DMS 273 (cell line): ENCODE results near the gene RSPO3.
A peak's percentile ranks its signal among the peaks of the same experiment; 100 is the strongest.

Source experiments
- DNase-seq: peaks from one replicate; lab custom pipeline; 2025; ENCODE audit not compliant: unreplicated experiment; lab: John Stamatoyannopoulos, UW

The RSPO3 gene

DNA sequence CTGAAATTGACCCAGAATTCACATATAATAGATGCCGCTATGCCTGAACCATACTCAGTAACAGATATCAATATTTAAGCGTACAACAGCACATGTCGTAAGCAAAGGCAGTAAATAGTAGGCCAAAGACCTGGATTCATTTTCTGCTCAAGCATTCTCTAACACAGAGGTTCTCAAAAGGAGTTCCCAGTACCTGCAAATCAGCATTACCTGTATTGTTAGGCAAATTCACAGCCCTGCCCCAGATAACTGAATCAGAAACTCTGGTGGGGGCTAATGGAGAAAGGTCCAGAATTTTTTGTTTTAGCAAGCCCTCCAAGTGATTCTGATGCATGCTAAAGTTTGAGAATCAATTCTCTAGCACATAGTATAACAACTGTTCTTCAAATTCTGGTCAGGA, 36.0 kb downstream of the RSPO3 start:
- no peak for DNase-seq

DNA sequence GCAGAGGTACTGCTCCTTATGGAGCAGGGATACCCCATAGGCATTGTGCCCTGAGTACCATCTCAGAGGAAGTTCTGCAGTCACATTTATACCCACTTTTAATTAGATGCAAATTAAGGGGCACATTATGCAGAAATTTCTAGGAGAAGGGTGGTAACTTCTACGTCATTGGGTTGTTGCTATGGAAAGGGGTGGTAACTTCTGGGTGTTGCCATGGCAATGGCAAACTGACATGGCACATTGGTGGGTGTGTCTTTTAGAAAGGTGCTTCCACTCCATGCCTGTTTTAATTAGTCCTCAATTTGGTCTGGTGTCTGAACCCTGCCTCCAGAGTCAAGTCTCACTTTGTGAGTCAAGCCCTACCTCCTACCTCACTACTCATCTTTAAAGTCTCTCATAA, 42.0 kb downstream of the RSPO3 start:
- peak; percentile 3 for DNase-seq

DNA sequence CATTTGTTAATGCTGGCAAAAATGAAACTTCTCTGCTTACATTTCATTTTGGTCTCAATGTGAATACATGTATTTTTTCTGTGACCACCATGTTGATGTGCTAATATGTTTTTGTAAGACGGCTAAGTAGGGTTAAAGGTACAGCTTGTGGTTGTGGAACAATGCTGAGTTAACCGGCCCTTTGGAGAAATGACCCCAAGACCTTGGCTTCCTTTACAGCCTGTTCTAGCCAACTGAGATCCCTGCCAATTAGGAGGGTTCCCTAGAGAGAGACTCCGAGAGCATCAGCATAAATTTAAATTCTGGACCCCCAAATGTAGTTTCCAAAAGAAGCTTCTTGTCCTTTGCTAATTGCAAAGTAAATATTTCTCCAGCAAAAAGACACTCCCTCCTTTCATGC, 44.4 kb downstream of the RSPO3 start:
- no peak for DNase-seq

DNA sequence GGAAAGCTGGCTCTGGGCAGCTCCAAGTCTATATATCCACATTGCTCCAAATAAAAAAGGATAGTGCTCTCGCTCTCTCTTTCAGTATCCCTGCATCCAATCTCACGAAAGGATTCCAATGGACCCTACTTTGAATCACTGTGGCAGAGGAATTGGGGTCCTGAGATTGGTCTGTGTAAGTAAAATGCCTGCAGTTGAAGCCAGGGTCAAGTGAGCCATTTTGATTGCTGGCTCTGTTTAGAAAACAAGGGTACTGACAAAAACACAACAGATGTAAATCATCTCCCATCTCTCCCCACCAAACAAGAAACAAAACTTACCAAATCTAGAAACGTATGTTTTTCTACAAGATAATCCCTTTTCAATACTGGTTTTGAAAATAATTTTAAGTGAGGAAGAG, 45.6 kb downstream of the RSPO3 start:
- no peak for DNase-seq

DNA sequence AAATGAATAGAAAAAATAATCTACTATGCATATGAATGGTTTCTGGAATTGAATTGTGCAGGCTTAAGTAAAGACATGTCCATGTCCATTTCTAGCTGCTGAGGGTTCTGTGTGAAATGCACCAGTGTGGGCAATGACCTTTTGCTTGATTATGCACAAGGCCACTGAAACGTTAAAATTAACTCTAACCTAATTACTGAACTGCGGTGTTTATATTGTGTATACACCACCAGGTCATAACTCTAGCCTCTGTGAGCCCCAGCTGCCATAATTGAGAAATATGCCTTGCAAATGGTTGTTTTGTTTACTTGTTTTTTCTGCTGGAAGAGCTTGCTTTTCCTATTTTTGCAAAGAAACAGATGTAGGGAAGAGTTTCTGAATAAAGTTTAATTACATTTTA, 46.1 kb downstream of the RSPO3 start:
- DNase-seq: no peak

DNA sequence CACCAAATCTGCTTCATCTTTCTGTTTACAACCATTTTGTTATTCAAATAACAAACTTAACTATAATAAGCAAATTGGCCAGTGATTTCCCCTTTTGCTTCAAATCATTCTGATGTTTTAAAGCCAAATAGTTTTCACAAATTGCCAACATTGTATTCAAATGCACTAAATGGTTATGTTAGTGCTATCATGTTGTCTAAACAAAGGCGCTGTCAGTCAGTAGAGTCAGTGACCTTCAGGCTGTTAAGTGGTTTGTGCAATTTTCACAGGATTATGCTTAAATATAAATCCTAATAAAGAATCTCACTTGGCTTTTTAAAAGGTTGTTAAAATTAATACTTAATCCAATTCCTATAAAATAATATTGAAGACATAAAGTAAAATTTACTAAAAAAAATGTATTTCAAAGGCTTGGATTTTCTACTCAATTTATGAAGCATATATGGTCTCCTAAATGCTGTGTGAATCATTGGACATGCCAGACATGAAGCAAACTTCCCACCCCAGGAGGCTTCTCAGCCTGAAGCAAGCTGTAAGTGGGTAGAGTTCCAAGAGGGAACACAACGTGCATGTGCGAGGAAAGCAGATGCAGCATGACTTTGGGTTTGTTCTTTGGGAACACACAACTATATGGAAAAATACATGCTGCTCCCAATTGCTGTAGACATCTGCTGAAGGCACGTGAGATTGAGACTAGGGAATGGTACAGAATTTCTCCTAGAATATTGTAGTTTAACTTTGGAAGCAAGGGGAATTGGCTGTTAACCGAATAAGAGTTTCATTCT, 54.9 kb downstream of the RSPO3 start:
- no peak for DNase-seq

DNA sequence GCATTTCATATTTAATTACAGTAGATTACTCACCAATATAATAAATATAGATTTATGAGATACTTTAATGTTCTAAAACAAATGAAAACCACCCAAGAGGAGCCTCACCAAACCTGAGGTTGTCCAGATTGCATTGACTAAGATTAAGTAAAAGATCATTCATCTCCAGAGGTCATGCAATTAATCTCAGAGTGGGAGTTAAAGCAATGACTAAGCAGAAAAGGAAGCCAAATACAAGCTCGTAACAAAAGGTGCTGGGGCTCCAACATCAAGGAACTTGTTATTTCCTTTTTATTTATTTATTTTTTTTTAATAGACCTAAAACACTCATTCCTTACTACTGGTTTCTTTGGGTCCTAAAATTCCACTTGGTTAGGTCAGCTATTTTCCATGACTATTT, 57.7 kb downstream of the RSPO3 start:
- no peak for DNase-seq

DNA sequence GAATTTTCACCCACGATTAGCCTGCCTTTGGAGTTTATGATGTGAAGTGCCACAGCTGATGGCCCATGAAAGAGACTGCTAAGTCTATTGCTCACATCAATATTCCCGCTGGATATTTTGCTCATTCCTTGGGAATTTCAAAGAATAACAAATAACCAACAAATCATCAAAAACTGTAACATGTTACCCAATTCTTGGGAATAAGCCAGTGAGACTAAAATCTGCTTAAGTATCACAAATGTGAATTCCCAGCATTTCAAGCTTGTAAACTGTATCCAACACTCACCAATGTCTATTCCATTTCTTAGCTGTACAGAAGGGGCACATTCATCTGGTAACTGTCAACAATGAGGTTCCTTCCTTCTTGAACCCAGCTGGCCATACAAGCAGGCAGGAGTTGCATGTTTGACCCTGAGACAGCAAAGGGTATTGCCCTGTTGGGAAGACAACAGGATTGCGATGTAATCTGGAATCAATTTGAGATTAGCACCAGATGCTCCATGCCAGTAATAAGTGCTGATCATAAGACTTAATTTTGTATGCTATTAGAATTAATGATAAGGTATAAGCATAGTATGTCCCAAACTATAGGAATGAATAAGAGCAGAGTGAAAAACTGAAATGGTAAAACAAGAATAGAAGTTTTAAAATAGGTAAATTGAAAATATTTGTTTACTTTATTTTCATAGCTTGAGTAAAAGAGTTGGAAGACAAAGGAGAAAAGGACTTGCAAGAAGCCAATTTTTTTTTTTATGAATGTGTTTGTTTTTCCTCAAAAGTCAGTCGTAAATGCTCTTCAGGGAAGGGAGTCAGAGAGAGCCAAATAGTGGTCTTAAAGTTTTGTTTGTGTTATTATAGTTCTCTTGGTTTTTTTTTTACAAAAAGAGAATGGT, 58.8 kb downstream of the RSPO3 start:
- no peak for DNase-seq

DNA sequence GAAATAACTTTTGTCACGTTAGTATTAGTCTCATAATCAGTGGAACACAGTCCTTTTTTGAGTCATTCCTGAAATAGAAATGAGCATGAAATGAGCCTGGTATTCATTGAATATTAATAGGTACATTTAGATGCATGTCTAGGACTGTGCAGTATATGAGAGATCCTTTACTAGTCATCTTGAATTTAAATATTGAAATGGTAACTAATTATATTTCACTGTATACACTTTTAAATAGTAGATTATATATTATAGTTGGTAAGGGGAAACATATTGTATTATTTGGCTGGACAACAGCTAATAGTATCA, 59.4 kb downstream of the RSPO3 start:
- DNase-seq: no peak

DNA sequence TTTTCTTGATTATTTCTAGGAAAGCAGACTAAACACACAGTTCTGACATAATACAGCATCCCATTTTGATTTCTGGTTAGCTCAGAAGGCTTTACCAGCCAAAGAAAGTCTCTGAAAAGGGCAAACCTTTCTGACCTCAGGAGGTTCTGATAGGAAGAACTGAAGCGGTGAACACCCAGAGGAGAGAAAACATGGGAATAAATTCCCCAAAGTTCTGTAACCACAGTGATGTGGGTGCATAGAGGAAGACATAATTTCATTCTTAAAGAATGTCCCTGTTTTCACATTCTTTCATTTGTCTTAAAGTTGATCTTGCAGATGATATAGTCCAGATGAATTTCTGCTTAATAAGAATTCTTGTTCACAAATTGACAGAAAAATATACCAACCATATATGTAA, 60.3 kb downstream of the RSPO3 start:
- DNase-seq: no peak

DNA sequence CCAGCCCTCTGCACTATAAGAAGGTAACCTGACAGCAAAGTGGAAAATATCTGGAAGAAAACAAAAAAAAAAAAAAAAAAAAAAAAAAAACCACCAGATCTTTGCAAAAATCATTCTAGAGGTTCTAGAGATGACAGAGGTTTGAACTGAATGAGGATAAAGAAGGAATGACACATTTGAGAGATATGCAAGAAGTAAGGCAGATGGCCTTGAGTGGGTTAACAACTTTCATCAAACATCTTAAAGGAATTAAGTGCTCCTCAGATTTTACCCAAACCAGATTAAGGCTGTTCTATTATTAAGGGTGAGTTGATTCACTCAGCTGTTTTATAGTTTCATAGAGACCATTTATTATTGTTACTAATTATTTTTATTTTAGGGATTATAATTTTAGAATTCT, 62.0 kb downstream of the RSPO3 start:
- no peak for DNase-seq

DNA sequence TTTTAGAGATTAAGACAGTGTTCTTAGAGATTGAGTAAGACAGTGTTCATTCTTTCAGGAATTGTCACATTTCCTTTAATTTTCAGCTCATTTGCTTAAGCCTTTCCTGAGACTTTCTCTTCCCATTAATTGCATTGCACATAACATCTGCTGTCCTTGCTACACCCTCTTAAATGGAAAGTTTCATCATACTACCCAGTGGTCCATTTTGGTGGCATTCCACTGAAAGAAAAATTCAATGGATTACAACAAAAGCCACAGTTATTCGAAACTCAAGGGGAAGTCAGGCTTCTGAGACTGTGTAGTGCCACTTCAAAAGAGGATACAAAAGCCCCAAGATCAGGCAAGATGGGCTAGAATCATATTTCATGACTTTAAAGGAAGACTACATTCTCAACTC, 64.0 kb downstream of the RSPO3 start:
- DNase-seq: no peak

DNA sequence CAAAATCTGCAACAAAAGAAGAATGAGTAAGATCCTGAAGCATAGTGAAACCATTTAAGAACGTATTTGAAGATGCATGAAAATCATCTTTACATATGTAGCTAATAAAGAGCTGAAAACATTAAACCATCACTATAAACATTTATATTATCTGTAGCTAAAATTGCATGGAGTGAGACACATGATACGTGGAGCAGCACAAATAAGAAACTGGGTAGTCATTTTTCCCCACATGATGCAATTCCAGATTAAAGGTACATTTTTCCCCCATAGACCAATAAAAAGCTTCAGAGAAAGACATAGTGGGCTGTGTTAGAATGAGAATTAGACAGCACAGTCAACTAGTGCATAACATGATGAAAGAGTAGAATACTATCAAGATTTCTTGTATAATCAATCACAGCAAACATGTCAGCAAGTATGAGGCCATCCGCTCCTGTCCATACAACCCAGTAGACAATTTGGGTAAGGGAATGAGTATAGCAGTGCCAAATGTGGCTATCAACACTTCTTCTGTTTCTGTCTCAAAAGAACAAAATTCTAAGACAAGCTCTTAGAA, 67.0 kb downstream of the RSPO3 start:
- DNase-seq: no peak

DNA sequence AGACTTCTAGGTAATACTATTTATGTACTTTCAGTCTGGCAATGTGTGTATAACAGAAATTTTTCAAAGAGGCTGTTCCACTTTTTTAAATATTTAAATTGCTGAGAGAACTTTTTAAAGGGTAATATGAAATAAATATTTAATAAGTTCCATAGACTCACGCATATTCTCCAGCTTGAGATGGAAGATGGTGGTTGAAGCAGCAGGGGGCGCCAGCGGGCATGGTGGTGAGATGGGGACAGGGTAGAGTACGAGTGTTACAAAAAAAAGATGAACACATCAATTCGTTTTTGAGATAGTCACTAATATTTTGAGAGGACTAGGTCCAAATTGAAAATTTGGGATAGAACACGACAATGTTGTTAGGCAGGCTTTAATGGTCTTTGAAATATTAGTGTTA, 68.4 kb downstream of the RSPO3 start:
- peak; percentile 66 for DNase-seq

DNA sequence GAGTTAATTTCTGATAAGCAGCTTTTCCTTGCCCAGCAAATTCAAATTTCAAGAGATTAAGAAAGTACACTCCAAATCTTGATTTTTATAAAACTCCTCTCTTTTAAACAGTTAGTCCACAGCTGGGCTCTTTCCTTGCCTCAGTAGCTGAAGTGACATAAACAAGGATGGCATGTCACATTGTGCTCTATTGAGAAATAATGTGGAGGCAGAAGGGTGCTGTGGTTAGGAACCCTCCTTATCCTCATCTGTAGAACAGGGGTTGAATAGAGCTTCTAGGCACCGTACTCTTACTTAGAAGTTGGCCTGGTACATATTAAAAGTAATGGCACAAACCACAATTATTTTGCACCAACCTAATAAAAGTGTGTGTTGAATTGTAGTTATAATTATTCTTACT, 70.3 kb downstream of the RSPO3 start:
- DNase-seq: no peak

DNA sequence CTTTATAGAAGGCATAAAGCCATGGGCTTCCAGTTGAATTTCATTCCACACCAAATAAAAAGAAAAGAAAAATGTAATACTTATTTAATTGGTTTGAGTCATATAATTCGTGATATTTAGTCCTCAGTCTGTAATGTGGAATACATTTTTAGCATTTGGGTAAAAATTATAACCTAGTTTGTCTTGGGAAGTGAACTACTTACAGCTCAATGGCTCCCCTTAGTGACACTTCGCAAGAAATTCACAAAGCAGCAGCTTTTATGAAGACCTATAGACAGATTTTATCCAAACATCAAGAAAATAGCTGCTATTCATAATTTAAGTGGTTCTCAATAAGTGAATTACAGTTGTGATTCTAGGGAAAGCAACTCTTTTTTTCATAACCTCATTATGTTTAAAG, 72.1 kb downstream of the RSPO3 start:
- DNase-seq: peak; percentile 48

DNA sequence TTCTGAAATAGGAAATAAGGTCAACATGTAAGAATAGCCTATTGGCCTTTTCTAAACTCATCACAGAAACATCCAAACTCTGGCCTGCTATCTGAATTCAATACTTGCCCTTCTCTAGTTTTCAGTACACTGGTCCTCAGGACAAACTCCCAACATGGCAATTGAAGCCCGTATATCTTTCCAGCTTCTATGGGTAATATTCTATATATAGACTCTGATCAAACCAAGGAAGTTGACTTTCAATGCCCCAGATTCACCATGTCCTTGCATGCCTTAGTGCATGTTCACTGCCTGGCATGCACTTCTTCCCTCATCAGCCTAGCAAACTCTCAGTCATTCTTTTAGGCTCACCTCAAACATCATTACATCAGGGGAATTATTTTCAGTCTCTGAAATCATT, 73.2 kb downstream of the RSPO3 start:
- no peak for DNase-seq

DNA sequence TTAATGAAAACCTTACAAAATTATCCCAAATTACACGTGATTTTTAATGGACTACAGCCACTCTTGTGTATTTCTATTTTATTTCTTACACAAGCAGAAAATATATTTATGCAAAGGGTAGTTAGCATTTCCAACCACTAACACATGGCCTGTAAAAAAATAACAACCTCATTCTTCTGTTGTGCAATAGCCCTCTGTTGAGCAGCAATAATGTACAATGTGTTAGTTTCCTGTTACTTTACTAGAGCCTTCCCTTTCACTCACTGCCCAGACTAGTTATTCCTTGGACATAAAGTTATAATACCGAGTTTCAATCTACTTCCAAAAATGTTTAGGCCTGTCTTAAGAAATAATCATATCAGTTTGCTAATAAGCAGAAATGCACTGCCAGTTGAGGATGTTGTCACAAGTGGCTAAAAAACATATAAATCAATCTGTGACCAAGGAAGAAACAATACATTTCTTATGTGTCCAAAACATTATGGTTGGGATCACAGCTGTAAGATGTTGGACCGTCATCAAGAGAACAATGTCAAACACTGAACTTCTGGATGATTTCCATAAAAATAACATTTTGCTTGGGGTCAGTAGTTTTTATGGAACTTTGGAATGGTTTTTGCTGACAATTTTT, 74.6 kb downstream of the RSPO3 start:
- DNase-seq: no peak

DNA sequence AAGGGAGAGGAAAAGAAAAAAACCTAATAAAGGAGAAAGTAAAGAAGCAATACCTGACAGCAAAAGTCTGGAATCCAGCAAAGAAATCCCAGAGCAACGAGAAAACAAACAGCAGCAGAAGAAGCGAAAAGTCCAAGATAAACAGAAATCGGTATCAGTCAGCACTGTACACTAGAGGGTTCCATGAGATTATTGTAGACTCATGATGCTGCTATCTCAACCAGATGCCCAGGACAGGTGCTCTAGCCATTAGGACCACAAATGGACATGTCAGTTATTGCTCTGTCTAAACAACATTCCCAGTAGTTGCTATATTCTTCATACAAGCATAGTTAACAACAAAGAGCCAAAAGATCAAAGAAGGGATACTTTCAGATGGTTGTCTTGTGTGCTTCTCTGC, 77.4 kb downstream of the RSPO3 start:
- DNase-seq: no peak

DNA sequence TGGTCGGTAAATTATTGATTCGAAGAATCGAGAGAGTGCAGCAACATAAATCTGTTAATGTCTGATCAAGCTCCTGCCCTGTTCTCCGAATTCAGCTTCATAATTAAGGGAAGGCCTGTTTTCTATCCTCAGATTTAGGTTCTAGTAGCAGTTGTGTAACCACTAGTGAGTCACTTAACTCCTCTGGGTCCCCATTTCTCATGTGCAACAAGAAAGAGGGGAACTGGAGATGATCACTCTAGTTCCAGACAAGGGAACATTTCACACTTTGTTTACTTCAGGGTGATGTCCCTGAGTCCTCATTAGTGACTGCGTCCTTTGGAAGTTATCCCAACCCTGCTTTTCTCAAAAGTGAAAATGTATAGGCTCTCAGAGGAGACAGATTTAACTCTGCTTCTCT, 80.1 kb downstream of the RSPO3 start:
- no peak for DNase-seq

DNA sequence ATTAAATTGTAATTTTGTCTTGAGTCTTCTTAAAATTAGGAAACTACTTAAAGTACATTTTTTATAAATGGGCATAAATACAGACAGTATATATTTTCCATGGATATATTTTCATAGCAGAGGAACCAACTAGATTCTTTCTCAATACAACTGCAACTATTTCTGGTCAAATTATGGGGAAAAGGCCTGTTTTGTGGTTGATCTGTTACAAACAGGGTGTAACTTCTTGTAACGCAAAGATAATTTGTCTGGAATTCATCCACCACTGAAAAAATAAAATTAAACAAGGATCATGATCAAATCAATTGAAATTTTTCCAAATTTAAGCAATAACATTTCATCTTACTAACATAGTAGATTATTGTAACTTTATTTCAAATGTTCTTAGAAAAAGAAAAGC, 81.0 kb downstream of the RSPO3 start:
- DNase-seq: no peak

DNA sequence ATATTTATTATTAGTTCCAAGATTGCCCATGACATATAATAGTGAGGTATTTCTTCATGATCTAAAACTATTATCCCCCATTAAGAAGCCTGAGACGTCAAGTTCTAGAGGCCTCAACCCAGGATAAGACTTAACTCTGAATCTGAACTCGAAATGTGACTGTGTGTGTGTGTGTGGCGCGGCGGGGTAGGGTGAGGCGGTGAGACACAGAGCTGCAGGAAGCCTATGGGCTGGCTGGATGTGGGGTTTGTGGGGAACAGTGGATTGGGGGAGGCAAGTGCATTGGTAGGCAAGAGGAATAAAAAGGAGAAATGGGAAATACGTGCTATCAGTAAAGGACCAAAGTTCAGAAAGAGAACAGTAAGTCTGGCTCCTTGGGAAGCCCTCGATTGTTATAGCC, 81.6 kb downstream of the RSPO3 start:
- no peak for DNase-seq
